ENCODE measurements around the gene SORCS3.

SORCS3 gene

DNA sequence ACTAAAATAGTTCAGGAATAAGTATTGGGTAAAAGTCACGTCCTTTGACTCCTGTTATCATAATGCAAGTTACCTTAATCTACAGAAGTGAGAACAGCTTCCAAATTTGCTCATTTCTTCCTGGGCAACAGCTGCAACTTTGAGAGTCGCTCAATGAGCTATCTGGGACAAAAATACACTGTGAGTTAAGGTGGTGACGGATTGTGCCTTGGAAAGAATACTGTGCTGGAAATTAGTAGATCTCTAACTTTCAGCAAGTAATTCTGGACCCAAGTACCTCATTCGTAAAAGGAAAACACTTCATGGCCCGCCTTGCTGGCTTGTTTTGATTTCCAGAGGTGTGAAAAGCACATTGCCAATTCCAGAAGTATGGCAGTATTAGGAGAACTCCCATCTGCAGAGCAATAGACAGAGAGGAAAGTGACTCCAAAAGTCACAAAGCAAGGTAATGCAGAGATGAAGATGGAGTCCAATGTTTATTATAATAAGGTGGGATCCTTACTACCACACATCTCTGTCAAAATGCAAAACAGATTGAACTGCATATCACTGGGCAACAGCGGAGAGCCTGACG lies 626.0 kb downstream of the SORCS3 start:
- H2AK5ac ChIP-seq (ENCODE audit: low read length), result no peak overlapping the region
- H3K36me3 ChIP-seq (ENCODE audit: control insufficient read depth, insufficient read depth, low read length), result no peaks in the 10 kb centered on the region
- H4K5ac ChIP-seq (ENCODE audit: low read length), result no peak overlapping the region
- no peak overlapping the region for H3K18ac ChIP-seq (ENCODE audit: low read length)
- no peak overlapping the region for H3K23ac ChIP-seq (ENCODE audit: low read length)
- no peak overlapping the region for H4K8ac ChIP-seq (ENCODE audit: low read depth, low read length)
- no peak overlapping the region for H2BK5ac ChIP-seq (ENCODE audit: low read length)
- no peaks in the 10 kb centered on the region for H3K27me3 ChIP-seq (ENCODE audit: insufficient read depth, low read length, poor library complexity)
- H3K4me2 ChIP-seq (ENCODE audit: low read length), result no peak overlapping the region
- H3K56ac ChIP-seq (ENCODE audit: low read length), result no peak overlapping the region
- H3K79me2 ChIP-seq (ENCODE audit: control insufficient read depth, insufficient read depth, low read length), result no peaks in the 10 kb centered on the region
- H3K4me1 ChIP-seq (ENCODE audit: control insufficient read depth, low read depth, low read length), result no peaks in the 10 kb centered on the region
- H3K79me1 ChIP-seq (ENCODE audit: low read length), result no peaks in the 10 kb centered on the region
- H2BK15ac ChIP-seq (replicated peaks; ENCODE audit: low read depth), result no peak overlapping the region
- H2BK120ac ChIP-seq (ENCODE audit: low read depth, low read length), result no peak overlapping the region
- no peak overlapping the region for H3K9ac ChIP-seq (ENCODE audit: low read length)
- H3K27ac ChIP-seq (ENCODE audit: low read depth, low read length), result no peak overlapping the region
- H3K4ac ChIP-seq (ENCODE audit: low read depth, low read length), result no peak overlapping the region
- no CpG with 5 or more reads among the region's 7 CpGs for WGBS (ENCODE audit: extremely low coverage, insufficient coverage, low lambda C conversion rate)
- no peak overlapping the region for H3K4me3 ChIP-seq (ENCODE audit: low read length)
- no peak for DNase-seq

DNA sequence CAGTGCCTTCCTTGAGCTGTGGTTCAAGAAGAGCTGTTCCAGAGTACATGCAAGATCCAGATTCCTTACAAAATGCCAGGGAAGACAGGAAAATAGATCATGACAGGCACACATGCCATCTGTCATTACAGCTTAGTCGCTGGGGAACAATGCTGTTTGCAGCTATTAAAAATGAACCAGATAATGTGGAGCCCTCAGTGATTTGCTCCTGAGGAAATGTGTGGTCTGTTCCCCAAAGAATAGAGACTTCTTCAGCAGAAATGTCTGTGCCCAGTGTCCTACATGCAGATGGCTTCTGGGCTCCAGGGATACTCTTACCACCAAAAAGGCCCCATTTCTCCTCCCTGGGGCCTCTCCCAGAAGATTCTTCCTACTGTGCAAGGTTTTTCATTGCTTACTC lies 627.9 kb downstream of the SORCS3 start:
- H2AK5ac ChIP-seq (ENCODE audit: low read length), result no peak overlapping the region
- H3K4me1 ChIP-seq (ENCODE audit: control insufficient read depth, low read depth, low read length), result no peaks in the 10 kb centered on the region
- no peak overlapping the region for H3K4me2 ChIP-seq (ENCODE audit: low read length)
- H3K27ac ChIP-seq (ENCODE audit: low read depth, low read length), result no peak overlapping the region
- H4K5ac ChIP-seq (ENCODE audit: low read length), result no peak overlapping the region
- H3K36me3 ChIP-seq (ENCODE audit: control insufficient read depth, insufficient read depth, low read length), result no peaks in the 10 kb centered on the region
- no peak overlapping the region for H3K9ac ChIP-seq (ENCODE audit: low read length)
- no peak overlapping the region for H3K18ac ChIP-seq (ENCODE audit: low read length)
- no peak overlapping the region for H2BK15ac ChIP-seq (replicated peaks; ENCODE audit: low read depth)
- H2BK5ac ChIP-seq (ENCODE audit: low read length), result no peak overlapping the region
- H3K79me1 ChIP-seq (ENCODE audit: low read length), result no peaks in the 10 kb centered on the region
- WGBS (ENCODE audit: extremely low coverage, insufficient coverage, low lambda C conversion rate), result no CpG with 5 or more reads among the region's 1 CpG
- no peaks in the 10 kb centered on the region for H3K79me2 ChIP-seq (ENCODE audit: control insufficient read depth, insufficient read depth, low read length)
- H3K4me3 ChIP-seq (ENCODE audit: low read length), result no peak overlapping the region
- H3K23ac ChIP-seq (ENCODE audit: low read length), result no peak overlapping the region
- no peak overlapping the region for H2BK120ac ChIP-seq (ENCODE audit: low read depth, low read length)
- DNase-seq, result no peak
- no peaks in the 10 kb centered on the region for H3K27me3 ChIP-seq (ENCODE audit: insufficient read depth, low read length, poor library complexity)
- H3K56ac ChIP-seq (ENCODE audit: low read length), result no peak overlapping the region
- no peak overlapping the region for H4K8ac ChIP-seq (ENCODE audit: low read depth, low read length)
- no peak overlapping the region for H3K4ac ChIP-seq (ENCODE audit: low read depth, low read length)

DNA sequence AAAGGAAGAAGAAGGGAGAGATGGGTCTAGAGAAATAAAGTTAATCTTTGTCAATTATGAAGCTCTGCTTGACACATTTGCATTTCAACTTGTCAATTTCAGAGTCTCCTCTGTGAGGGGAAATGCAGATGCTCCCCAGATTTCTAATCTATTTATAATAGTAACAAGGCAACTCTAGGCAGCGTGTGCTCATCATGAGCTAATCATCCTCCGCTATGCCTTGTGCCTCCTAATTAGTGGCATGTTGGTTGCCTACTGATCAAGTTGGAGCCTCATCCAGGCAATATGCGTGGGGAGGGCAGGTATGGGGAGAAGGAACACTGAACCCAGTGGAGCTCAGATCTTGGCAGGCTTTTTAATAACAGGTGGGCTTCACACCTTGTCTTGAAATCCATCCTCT lies 628.6 kb downstream of the SORCS3 start:
- H3K27me3 ChIP-seq (ENCODE audit: insufficient read depth, low read length, poor library complexity), result no peaks in the 10 kb centered on the region
- H4K5ac ChIP-seq (ENCODE audit: low read length), result no peak overlapping the region
- no peak overlapping the region for H2BK5ac ChIP-seq (ENCODE audit: low read length)
- no CpG with 5 or more reads among the region's 3 CpGs for WGBS (ENCODE audit: extremely low coverage, insufficient coverage, low lambda C conversion rate)
- no peak overlapping the region for H2BK120ac ChIP-seq (ENCODE audit: low read depth, low read length)
- no peak overlapping the region for H3K9ac ChIP-seq (ENCODE audit: low read length)
- H2AK5ac ChIP-seq (ENCODE audit: low read length), result no peak overlapping the region
- H4K8ac ChIP-seq (ENCODE audit: low read depth, low read length), result no peak overlapping the region
- DNase-seq, result no peak
- H3K18ac ChIP-seq (ENCODE audit: low read length), result no peak overlapping the region
- H3K4ac ChIP-seq (ENCODE audit: low read depth, low read length), result no peak overlapping the region
- no peaks in the 10 kb centered on the region for H3K36me3 ChIP-seq (ENCODE audit: control insufficient read depth, insufficient read depth, low read length)
- no peaks in the 10 kb centered on the region for H3K4me1 ChIP-seq (ENCODE audit: control insufficient read depth, low read depth, low read length)
- H3K4me3 ChIP-seq (ENCODE audit: low read length), result no peak overlapping the region
- no peak overlapping the region for H2BK15ac ChIP-seq (replicated peaks; ENCODE audit: low read depth)
- H3K56ac ChIP-seq (ENCODE audit: low read length), result no peak overlapping the region
- no peak overlapping the region for H3K27ac ChIP-seq (ENCODE audit: low read depth, low read length)
- no peaks in the 10 kb centered on the region for H3K79me1 ChIP-seq (ENCODE audit: low read length)
- no peak overlapping the region for H3K23ac ChIP-seq (ENCODE audit: low read length)
- no peak overlapping the region for H3K4me2 ChIP-seq (ENCODE audit: low read length)
- no peaks in the 10 kb centered on the region for H3K79me2 ChIP-seq (ENCODE audit: control insufficient read depth, insufficient read depth, low read length)

DNA sequence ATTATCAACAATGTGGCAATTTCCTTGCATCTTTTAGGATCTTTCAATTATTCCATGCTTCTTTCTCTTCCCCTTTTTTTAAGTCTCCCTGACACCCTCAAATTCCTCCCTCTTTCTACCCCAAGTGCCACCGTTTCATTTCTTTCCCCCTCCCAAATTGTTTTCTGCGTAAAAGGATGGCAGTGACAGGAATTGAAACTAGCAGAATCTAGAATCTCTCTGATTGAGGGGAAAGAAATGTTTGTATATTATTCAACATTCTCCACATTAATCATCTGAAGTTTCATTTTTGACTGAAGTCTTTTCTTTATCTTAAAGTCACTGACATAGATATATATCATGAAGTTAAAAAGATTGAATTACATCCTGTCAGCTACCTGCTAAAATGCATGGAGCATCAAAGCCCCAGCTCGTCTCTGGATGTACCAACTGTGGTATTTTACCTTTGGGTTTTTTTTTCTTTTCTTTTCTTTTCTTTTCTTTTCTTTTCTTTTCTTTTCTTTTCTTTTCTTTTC lies 633.5 kb downstream of the SORCS3 start:
- Histone ChIP-seq H3K56ac (ENCODE audit: low read length) (no peak overlapping the region), H3K18ac (ENCODE audit: low read length) (no peak overlapping the region), H3K27me3 (ENCODE audit: insufficient read depth, low read length, poor library complexity) (no peaks in the 10 kb centered on the region), H3K4me1 (ENCODE audit: control insufficient read depth, low read depth, low read length) (no peaks in the 10 kb centered on the region), H3K9ac (ENCODE audit: low read length) (no peak overlapping the region), H2BK5ac (ENCODE audit: low read length) (no peak overlapping the region), H2BK15ac (replicated peaks; ENCODE audit: low read depth) (no peak overlapping the region), H3K27ac (ENCODE audit: low read depth, low read length) (no peak overlapping the region), H4K5ac (ENCODE audit: low read length) (no peak overlapping the region), H3K23ac (ENCODE audit: low read length) (no peak overlapping the region), H3K36me3 (ENCODE audit: control insufficient read depth, insufficient read depth, low read length) (no peaks in the 10 kb centered on the region), H3K4me2 (ENCODE audit: low read length) (no peak overlapping the region), H2AK5ac (ENCODE audit: low read length) (no peak overlapping the region), H2BK120ac (ENCODE audit: low read depth, low read length) (no peak overlapping the region), H3K79me2 (ENCODE audit: control insufficient read depth, insufficient read depth, low read length) (no peaks in the 10 kb centered on the region), H4K8ac (ENCODE audit: low read depth, low read length) (no peak overlapping the region), H3K4ac (ENCODE audit: low read depth, low read length) (no peak overlapping the region), H3K79me1 (ENCODE audit: low read length) (no peaks in the 10 kb centered on the region), H3K4me3 (ENCODE audit: low read length) (no peak overlapping the region)
- no peak for DNase-seq
- WGBS (ENCODE audit: extremely low coverage, insufficient coverage, low lambda C conversion rate), result no CpG with 5 or more reads among the region's 3 CpGs

DNA sequence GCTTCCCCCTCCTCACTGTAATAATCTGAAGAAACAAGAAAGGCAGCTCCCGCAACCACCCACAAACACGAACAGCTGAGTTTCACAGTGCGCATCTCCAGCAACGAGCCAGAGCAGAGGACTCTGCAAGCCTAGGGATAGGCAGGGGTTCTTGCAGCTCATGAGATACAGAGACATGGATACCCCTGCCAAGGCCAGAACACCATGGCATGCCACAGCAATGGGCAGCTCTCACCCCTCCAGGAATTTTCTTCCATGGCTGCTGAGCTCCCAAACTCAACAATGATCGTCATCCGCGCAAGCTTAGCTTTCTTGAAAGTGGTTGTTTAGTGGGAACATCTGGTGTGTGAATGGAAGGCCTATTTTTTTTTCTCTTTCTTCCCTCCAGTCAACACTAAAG lies 637.3 kb downstream of the SORCS3 start:
- H3K36me3 ChIP-seq (ENCODE audit: control insufficient read depth, insufficient read depth, low read length), result no peaks in the 10 kb centered on the region
- no peak overlapping the region for H3K56ac ChIP-seq (ENCODE audit: low read length)
- no CpG with 5 or more reads among the region's 7 CpGs for WGBS (ENCODE audit: extremely low coverage, insufficient coverage, low lambda C conversion rate)

DNA sequence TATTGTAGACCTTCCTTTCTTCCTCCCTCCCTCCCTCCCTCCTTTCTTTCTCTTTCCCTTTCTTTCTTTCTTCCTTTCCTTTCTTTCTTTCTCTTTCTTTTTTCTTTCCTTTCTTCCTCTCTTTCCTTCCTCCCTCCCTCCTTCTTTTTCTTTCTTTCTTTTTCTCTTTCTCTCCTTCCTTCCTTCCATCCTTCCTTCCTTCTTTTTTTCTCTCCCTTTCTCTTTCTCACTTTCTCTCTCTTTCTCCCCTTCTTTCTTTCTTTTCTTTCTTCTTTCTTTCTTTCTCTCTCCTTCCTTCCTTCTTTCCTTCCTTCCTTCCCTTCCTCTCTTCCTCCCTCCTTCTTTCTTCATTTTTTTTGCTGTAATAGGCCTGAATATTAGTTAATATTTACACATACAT lies 638.0 kb downstream of the SORCS3 start:
- no peak overlapping the region for H2BK120ac ChIP-seq (ENCODE audit: low read depth, low read length)
- H2BK5ac ChIP-seq (ENCODE audit: low read length), result no peak overlapping the region
- H3K4me2 ChIP-seq (ENCODE audit: low read length), result no peak overlapping the region
- no peak overlapping the region for H3K27ac ChIP-seq (ENCODE audit: low read depth, low read length)
- H3K79me2 ChIP-seq (ENCODE audit: control insufficient read depth, insufficient read depth, low read length), result no peaks in the 10 kb centered on the region
- H3K9ac ChIP-seq (ENCODE audit: low read length), result no peak overlapping the region
- H2AK5ac ChIP-seq (ENCODE audit: low read length), result no peak overlapping the region
- no peak overlapping the region for H3K56ac ChIP-seq (ENCODE audit: low read length)
- no peak overlapping the region for H3K4ac ChIP-seq (ENCODE audit: low read depth, low read length)
- H2BK15ac ChIP-seq (replicated peaks; ENCODE audit: low read depth), result no peak overlapping the region
- no peaks in the 10 kb centered on the region for H3K4me1 ChIP-seq (ENCODE audit: control insufficient read depth, low read depth, low read length)
- no peaks in the 10 kb centered on the region for H3K79me1 ChIP-seq (ENCODE audit: low read length)
- no peak for DNase-seq
- no peak overlapping the region for H4K8ac ChIP-seq (ENCODE audit: low read depth, low read length)
- no peak overlapping the region for H3K23ac ChIP-seq (ENCODE audit: low read length)
- H3K18ac ChIP-seq (ENCODE audit: low read length), result no peak overlapping the region
- no peaks in the 10 kb centered on the region for H3K27me3 ChIP-seq (ENCODE audit: insufficient read depth, low read length, poor library complexity)
- H3K36me3 ChIP-seq (ENCODE audit: control insufficient read depth, insufficient read depth, low read length), result no peaks in the 10 kb centered on the region
- no peak overlapping the region for H3K4me3 ChIP-seq (ENCODE audit: low read length)
- H4K5ac ChIP-seq (ENCODE audit: low read length), result no peak overlapping the region

More for the DNA sequence above, 637.3 kb downstream of the SORCS3 start:
- no peak overlapping the region for H2AK5ac ChIP-seq (ENCODE audit: low read length)
- DNase-seq, result no peak
- H2BK15ac ChIP-seq (replicated peaks; ENCODE audit: low read depth), result no peak overlapping the region
- H4K5ac ChIP-seq (ENCODE audit: low read length), result no peak overlapping the region
- H3K4me2 ChIP-seq (ENCODE audit: low read length), result no peak overlapping the region
- no peak overlapping the region for H2BK5ac ChIP-seq (ENCODE audit: low read length)
- no peaks in the 10 kb centered on the region for H3K4me1 ChIP-seq (ENCODE audit: control insufficient read depth, low read depth, low read length)
- H3K27ac ChIP-seq (ENCODE audit: low read depth, low read length), result no peak overlapping the region
- no peaks in the 10 kb centered on the region for H3K27me3 ChIP-seq (ENCODE audit: insufficient read depth, low read length, poor library complexity)
- no peak overlapping the region for H4K8ac ChIP-seq (ENCODE audit: low read depth, low read length)
- no peak overlapping the region for H2BK120ac ChIP-seq (ENCODE audit: low read depth, low read length)
- H3K79me1 ChIP-seq (ENCODE audit: low read length), result no peaks in the 10 kb centered on the region
- no peak overlapping the region for H3K9ac ChIP-seq (ENCODE audit: low read length)
- no peak overlapping the region for H3K4me3 ChIP-seq (ENCODE audit: low read length)
- no peak overlapping the region for H3K18ac ChIP-seq (ENCODE audit: low read length)
- no peaks in the 10 kb centered on the region for H3K79me2 ChIP-seq (ENCODE audit: control insufficient read depth, insufficient read depth, low read length)
- H3K23ac ChIP-seq (ENCODE audit: low read length), result no peak overlapping the region
- H3K4ac ChIP-seq (ENCODE audit: low read depth, low read length), result no peak overlapping the region

All from mesendoderm (in vitro differentiated cells).